SKM-1 treated with dmso at 0.1 percent for 144 hours (cell line): ENCODE data around the gene SOHLH2.

Experiments used
- DNase-seq: peaks from one replicate; lab custom pipeline; 2025; ENCODE audit not compliant: unreplicated experiment; lab: John Stamatoyannopoulos, UW

Gene SOHLH2

GRCh38 chr13:36132376-36132775 is 82.0 kb downstream of the SOHLH2 start:
- no peak for DNase-seq

- no peak for DNase-seq
Measured at GRCh38 chr13:36131931-36132297, 82.4 kb downstream of the SOHLH2 start.

- DNase-seq, result peak; percentile 5
Measured at GRCh38 chr13:36131222-36131930, 83.0 kb downstream of the SOHLH2 start, which contains the start of gene DCLK1. Gene DCLK1, minus strand, starts transcription at chr13:36131382.

- DNase-seq, result peak; percentile 5
Measured at GRCh38 chr13:36130552-36131221, 83.7 kb downstream of the SOHLH2 start.

- DNase-seq, result no peak
Measured at GRCh38 chr13:36130193-36130551, 84.2 kb downstream of the SOHLH2 start.

GRCh38 chr13:36129539-36129938 is 84.8 kb downstream of the SOHLH2 start:
- no peak for DNase-seq

- DNase-seq, result no peak
Measured at GRCh38 chr13:36126491-36126890, 87.9 kb downstream of the SOHLH2 start.

GRCh38 chr13:36125841-36126240 is 88.5 kb downstream of the SOHLH2 start:
- no peak for DNase-seq

GRCh38 chr13:36124236-36124822 is 90.0 kb downstream of the SOHLH2 start:
- no peak for DNase-seq
